Measurements from ENCODE around the gene INAFM1. TPM values are rescaled to one million over a fixed set of nuclear protein-coding genes. Genes with fewer than 3 reads are reported as not detected.

Gene INAFM1
- total and polyA plus RNA-seq, 9 of the 15 experiments (the other 6 are each of a cell fraction or from before 2014, with no cell fraction given), result 0.71 to 30.9 (median 3.1) TPM

DNA sequence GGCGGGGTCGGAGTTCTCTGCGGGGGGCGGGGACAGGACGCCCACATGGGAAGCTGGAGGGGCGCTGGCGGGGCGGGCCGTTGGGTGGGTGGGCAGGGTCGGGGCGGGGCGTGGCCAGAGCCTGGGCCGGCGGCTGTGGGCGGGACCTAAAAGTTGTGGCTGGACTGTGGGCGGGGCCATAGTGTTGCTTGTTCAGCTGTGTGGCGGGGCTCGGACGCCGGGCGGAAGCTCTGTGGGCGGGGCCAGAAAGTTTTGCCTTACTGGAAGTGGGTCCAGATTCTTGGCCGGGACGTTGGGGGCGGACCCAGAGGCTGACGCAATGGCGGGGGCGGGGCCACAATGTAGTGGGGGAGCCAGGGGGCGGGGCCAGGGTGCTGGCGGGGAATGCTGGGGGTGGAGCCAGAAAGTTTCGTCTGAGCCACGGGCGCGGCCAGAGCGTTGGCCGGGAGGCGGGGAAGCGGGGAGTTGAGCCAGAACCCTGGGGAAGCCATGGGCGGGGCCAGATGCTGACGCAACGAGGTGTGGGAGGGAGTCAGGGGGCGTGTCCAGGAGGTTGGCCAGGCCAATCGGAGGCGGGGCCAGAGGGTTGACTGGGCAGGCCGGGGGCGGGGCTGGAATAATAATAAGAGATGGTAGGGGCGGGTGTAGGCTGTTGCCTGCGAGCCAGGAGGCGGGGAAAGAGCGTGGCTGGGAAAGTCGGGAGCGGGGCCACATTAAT lies 17.8 kb upstream of the INAFM1 start (continued):
- TF ChIP-seq, protein P1, sequence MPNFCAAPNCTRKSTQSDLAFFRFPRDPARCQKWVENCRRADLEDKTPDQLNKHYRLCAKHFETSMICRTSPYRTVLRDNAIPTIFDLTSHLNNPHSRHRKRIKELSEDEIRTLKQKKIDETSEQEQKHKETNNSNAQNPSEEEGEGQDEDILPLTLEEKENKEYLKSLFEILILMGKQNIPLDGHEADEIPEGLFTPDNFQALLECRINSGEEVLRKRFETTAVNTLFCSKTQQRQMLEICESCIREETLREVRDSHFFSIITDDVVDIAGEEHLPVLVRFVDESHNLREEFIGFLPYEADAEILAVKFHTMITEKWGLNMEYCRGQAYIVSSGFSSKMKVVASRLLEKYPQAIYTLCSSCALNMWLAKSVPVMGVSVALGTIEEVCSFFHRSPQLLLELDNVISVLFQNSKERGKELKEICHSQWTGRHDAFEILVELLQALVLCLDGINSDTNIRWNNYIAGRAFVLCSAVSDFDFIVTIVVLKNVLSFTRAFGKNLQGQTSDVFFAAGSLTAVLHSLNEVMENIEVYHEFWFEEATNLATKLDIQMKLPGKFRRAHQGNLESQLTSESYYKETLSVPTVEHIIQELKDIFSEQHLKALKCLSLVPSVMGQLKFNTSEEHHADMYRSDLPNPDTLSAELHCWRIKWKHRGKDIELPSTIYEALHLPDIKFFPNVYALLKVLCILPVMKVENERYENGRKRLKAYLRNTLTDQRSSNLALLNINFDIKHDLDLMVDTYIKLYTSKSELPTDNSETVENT (CRISPR knock-in tag; IDR thresholded peaks at IDR 0.05), result no peak
- peak; percentile 59; the same call in 1 of the 2 replicates for TF ChIP-seq POLR2H (tag; IDR thresholded peaks at IDR 0.05; ENCODE audit: low read depth)
- no peak for TF ChIP-seq STAT5A (IDR thresholded peaks at IDR 0.05; ENCODE audit: borderline replicate concordance, low read length)
- TF ChIP-seq, protein P2, sequence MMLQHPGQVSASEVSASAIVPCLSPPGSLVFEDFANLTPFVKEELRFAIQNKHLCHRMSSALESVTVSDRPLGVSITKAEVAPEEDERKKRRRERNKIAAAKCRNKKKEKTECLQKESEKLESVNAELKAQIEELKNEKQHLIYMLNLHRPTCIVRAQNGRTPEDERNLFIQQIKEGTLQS (IDR thresholded peaks at IDR 0.05), result peak; percentile 98
- TF ChIP-seq, protein P2 (CRISPR knock-in tag; conservative IDR thresholded peaks at IDR 0.05), result peak; percentile 75; the same call in 1 of the 2 replicates
- peak; percentile 16 for TF ChIP-seq TBP (optimal IDR thresholded peaks at IDR 0.05; ENCODE audit: low read depth, low read length)
- no peak for TF ChIP-seq ZFX (CRISPR knock-in tag; IDR thresholded peaks at IDR 0.05)
- TF ChIP-seq GABPB2 (CRISPR knock-in tag; conservative IDR thresholded peaks at IDR 0.05), result no peak
- TF ChIP-seq SP1 (CRISPR knock-in tag; IDR thresholded peaks at IDR 0.05), result peak; percentile 91
- no peak for TF ChIP-seq CBFA2T3 (IDR thresholded peaks at IDR 0.05)
- peak; percentile 76 for TF ChIP-seq GABPA (tag; conservative IDR thresholded peaks at IDR 0.05; ENCODE audit: low read depth)
- no peak for TF ChIP-seq ZNF583 (CRISPR knock-in tag; IDR thresholded peaks at IDR 0.05)
- no peak for TF ChIP-seq NCOA4 (IDR thresholded peaks at IDR 0.05; ENCODE audit: partially characterized antibody)
- TF ChIP-seq SNIP1 (IDR thresholded peaks at IDR 0.05; ENCODE audit: low read depth), result no peak
- no peak for TF ChIP-seq MTF1 (CRISPR knock-in tag; IDR thresholded peaks at IDR 0.05; ENCODE audit: borderline replicate concordance)
- TF ChIP-seq, protein P3, sequence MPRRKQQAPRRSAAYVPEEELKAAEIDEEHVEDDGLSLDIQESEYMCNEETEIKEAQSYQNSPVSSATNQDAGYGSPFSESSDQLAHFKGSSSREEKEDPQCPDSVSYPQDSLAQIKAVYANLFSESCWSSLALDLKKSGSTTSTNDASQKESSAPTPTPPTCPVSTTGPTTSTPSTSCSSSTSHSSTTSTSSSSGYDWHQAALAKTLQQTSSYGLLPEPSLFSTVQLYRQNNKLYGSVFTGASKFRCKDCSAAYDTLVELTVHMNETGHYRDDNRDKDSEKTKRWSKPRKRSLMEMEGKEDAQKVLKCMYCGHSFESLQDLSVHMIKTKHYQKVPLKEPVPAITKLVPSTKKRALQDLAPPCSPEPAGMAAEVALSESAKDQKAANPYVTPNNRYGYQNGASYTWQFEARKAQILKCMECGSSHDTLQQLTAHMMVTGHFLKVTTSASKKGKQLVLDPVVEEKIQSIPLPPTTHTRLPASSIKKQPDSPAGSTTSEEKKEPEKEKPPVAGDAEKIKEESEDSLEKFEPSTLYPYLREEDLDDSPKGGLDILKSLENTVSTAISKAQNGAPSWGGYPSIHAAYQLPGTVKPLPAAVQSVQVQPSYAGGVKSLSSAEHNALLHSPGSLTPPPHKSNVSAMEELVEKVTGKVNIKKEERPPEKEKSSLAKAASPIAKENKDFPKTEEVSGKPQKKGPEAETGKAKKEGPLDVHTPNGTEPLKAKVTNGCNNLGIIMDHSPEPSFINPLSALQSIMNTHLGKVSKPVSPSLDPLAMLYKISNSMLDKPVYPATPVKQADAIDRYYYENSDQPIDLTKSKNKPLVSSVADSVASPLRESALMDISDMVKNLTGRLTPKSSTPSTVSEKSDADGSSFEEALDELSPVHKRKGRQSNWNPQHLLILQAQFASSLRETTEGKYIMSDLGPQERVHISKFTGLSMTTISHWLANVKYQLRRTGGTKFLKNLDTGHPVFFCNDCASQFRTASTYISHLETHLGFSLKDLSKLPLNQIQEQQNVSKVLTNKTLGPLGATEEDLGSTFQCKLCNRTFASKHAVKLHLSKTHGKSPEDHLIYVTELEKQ (CRISPR knock-in tag; IDR thresholded peaks at IDR 0.05), result no peak
- no peak for TF ChIP-seq BCL6 (CRISPR knock-in tag; IDR thresholded peaks at IDR 0.05)
- TF ChIP-seq SAFB (IDR thresholded peaks at IDR 0.05; ENCODE audit: borderline replicate concordance, low read depth, low read length), result no peak
- no peak for TF ChIP-seq ERF (CRISPR knock-in tag; IDR thresholded peaks at IDR 0.05)
- TF ChIP-seq KAT8 (IDR thresholded peaks at IDR 0.05; ENCODE audit: low read depth), result no peak
- TF ChIP-seq TBL1XR1 (IDR thresholded peaks at IDR 0.05; ENCODE audit: low read length in 2 of 2), result no peak
- peak; percentile 66 for TF ChIP-seq CREB1 (IDR thresholded peaks at IDR 0.05)
- TF ChIP-seq CREB1 (CRISPR knock-in tag; IDR thresholded peaks at IDR 0.05), result peak; percentile 65
- TF ChIP-seq FOXJ3 (CRISPR knock-in tag; IDR thresholded peaks at IDR 0.05), result no peak
- no peak for TF ChIP-seq ZNF253 (CRISPR knock-in tag; conservative IDR thresholded peaks at IDR 0.05)

All from K562 (cell line).